ENCODE results near the gene OGFR.

DNA sequence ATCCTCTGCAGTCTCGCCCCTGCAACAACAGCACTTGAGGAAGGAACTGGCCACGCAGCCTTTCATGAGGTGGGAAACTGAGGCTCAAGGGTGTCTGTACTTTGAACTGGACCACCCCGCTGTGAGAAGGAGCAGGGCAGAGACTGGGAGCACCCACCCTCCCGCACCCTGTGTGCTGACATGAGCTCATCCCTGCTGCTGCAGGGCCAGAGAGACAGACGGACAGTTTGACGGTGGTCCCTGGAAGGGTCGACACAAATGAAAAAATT is 25.3 kb upstream of the OGFR start:
- TF ChIP-seq POLR2A (IDR thresholded peaks at IDR 0.05; ENCODE audit: low read length) (no peak), GATA1 (IDR thresholded peaks at IDR 0.05; ENCODE audit: low read depth, low read length) (no peak)

Measured in erythroblast (primary cell).